HepG2 (cell line): ENCODE measurements around the gene ZNF783. TPM values are rescaled to one million over a fixed set of nuclear protein-coding genes. Genes with fewer than 3 reads are reported as not detected.
A peak's percentile ranks its signal among the peaks of the same experiment; 100 is the strongest.

ENCODE experiments used
- ARID2 ChIP-seq: sonication (generic); formaldehyde crosslinking; IDR thresholded peaks from 2 replicates; pipeline ENCODE4 v1.8.1; 2022; ENCODE audit warnings: mild to moderate bottlenecking, missing genetic modification reagents, borderline replicate concordance
- ARNTL ChIP-seq: sonication (generic); formaldehyde crosslinking; IDR thresholded peaks from 2 replicates; pipeline ENCODE4 v1.4.0; 2020; ENCODE audit warnings: mild to moderate bottlenecking, missing genetic modification reagents
- ATAD3A ChIP-seq: sonication (generic); formaldehyde crosslinking; IDR thresholded peaks from 2 replicates; pipeline ENCODE4 v1.4.0; 2020; ENCODE audit warnings: missing genetic modification reagents
- CEBPZ ChIP-seq: IDR thresholded peaks from 2 replicates; pipeline ENCODE4 v1.6.1; 2012; ENCODE audit warnings: low read length, improper control_type of control experiment
- ELF4 ChIP-seq: sonication (generic); formaldehyde crosslinking; IDR thresholded peaks from 2 replicates; pipeline ENCODE4 v1.5.0; 2020; ENCODE audit warnings: missing genetic modification reagents, mild to moderate bottlenecking, moderate library complexity, borderline replicate concordance
- GATA4 ChIP-seq: sonication (generic); IDR thresholded peaks from 2 replicates; pipeline ENCODE4 v1.6.1; 2016; ENCODE audit warnings: antibody characterized with exemption, low read depth, borderline replicate concordance
- GTF3A ChIP-seq: sonication (generic); formaldehyde crosslinking; conservative IDR thresholded peaks from 2 replicates; pipeline ENCODE4 v1.4.0; 2020; ENCODE audit warnings: mild to moderate bottlenecking, missing genetic modification reagents
- HNRNPUL1 ChIP-seq: fragments of 200-400 bp; formaldehyde crosslinking; IDR thresholded peaks from 2 replicates; pipeline ENCODE4 v1.6.1; 2017; ENCODE audit warnings: low read depth, mild to moderate bottlenecking, low read length, moderate library complexity
- IKZF4 ChIP-seq: sonication (generic); formaldehyde crosslinking; IDR thresholded peaks from 2 replicates; pipeline ENCODE4 v1.5.1; 2020; ENCODE audit warnings: borderline replicate concordance, mild to moderate bottlenecking, low read depth, missing genetic modification reagents; ENCODE audit errors: not compliant biosample characterization
- KDM3A ChIP-seq: IDR thresholded peaks from 2 replicates; pipeline ENCODE4 v1.6.1; 2018; ENCODE audit warnings: low read depth, missing compliant biosample characterization
- KDM5B ChIP-seq: sonication (generic); formaldehyde crosslinking; IDR thresholded peaks from 2 replicates; pipeline ENCODE4 v1.4.0; 2020; ENCODE audit warnings: missing genetic modification reagents, mild to moderate bottlenecking, borderline replicate concordance
- LBX2 ChIP-seq: sonication (generic); formaldehyde crosslinking; IDR thresholded peaks from 2 replicates; pipeline ENCODE4 v1.5.0; 2020; ENCODE audit warnings: missing genetic modification reagents, mild to moderate bottlenecking, borderline replicate concordance
- NFIB ChIP-seq: sonication (generic); formaldehyde crosslinking; IDR thresholded peaks from 2 replicates; pipeline ENCODE4 v1.9.0; 2021; ENCODE audit warnings: missing genetic modification reagents, mild to moderate bottlenecking, borderline replicate concordance
- NONO ChIP-seq, 2 experiments: fragments of 450-650 bp in 1 of 2; sonication (generic) in 1 of 2; formaldehyde crosslinking in 1 of 2; IDR thresholded peaks in 1 of 2; conservative IDR thresholded peaks in 1 of 2; 2 replicates each; pipeline versions ENCODE4 v1.6.1 to v1.8.0; 2017 to 2022; ENCODE audit warnings: mild to moderate bottlenecking in 1 of 2, missing genetic modification reagents in 1 of 2, moderate library complexity in 1 of 2
- NR2C2 ChIP-seq: sonication (generic); formaldehyde crosslinking; IDR thresholded peaks from 2 replicates; pipeline ENCODE4 v1.4.0; 2020; ENCODE audit warnings: missing genetic modification reagents, mild to moderate bottlenecking, moderate library complexity, borderline replicate concordance
- POLR2A ChIP-seq, 2 experiments: IDR thresholded peaks; 2 replicates each; pipeline ENCODE4 v1.6.1; 2011; ENCODE audit warnings: low read depth in 2 of 2, low read length in 2 of 2, mild to moderate bottlenecking in 1 of 2, moderate library complexity in 1 of 2; ENCODE audit not compliant: insufficient read depth in 1 of 2
- PREB ChIP-seq: sonication (generic); formaldehyde crosslinking; IDR thresholded peaks from 2 replicates; pipeline ENCODE4 v1.4.0; 2020; ENCODE audit warnings: missing genetic modification reagents
- RORA ChIP-seq: sonication (generic); formaldehyde crosslinking; IDR thresholded peaks from 2 replicates; pipeline ENCODE4 v1.5.0; 2020; ENCODE audit warnings: mild to moderate bottlenecking, missing genetic modification reagents, moderate library complexity
- SIX4 ChIP-seq: sonication (generic); formaldehyde crosslinking; IDR thresholded peaks from 2 replicates; pipeline ENCODE4 v1.4.0; 2020; ENCODE audit warnings: missing genetic modification reagents
- SP5 ChIP-seq: IDR thresholded peaks from 2 replicates; pipeline ENCODE4 v1.6.1; 2016; ENCODE audit warnings: low read depth, borderline replicate concordance
- TSC22D2 ChIP-seq: sonication (generic); formaldehyde crosslinking; IDR thresholded peaks from 2 replicates; pipeline ENCODE4 v1.5.1; 2020; ENCODE audit warnings: missing genetic modification reagents, mild to moderate bottlenecking, borderline replicate concordance
- ZFP41 ChIP-seq: sonication (generic); formaldehyde crosslinking; IDR thresholded peaks from 2 replicates; pipeline ENCODE4 v1.4.0; 2020; ENCODE audit warnings: mild to moderate bottlenecking, missing genetic modification reagents, borderline replicate concordance
- ZNF749 ChIP-seq: sonication (generic); formaldehyde crosslinking; IDR thresholded peaks from 2 replicates; pipeline ENCODE4 v1.8.0; 2022; ENCODE audit warnings: mild to moderate bottlenecking, missing genetic modification reagents, moderate library complexity, borderline replicate concordance
- polyA plus RNA-seq, 8 experiments: library from polyadenylated mRNA; depleted of rRNA in 3 of 8; stranded (reverse) in 7 of 8; unstranded in 1 of 8; fragments of >200 nt; fragmentation: Illumina TruSeq in 4 of 8; extraction: Trizol in 4 of 8; gene quantifications; 2 replicates each; pipeline versions ENCODE4 v1.2.1 to v1.2.3, GENCODE V29; 2011 to 2016; ENCODE audit warnings: low read depth in 4 of 8, missing spikeins in 1 of 8, mixed read lengths in 1 of 8; ENCODE audit not compliant: insufficient read depth in 1 of 8
- total RNA-seq, 5 experiments: library from RNA; depleted of rRNA; stranded (reverse); fragments of >200 nt; fragmentation: Illumina TruSeq; extraction: Trizol; gene quantifications; 2 replicates each; pipeline ENCODE4 v1.2.3, GENCODE V29; 2016; ENCODE audit warnings: low read depth in 1 of 5

ZNF783 gene
- total and polyA plus RNA-seq, 2 of the 13 experiments (the other 11 are each of a cell fraction or from before 2014, with no cell fraction given) = 4.1 to 5.2 TPM

GRCh38 chr7:149261829-149262617 is at the start of gene ZNF783 (continued):
- TF ChIP-seq RORA (CRISPR knock-in tag) (no peak), POLR2A (IDR thresholded peaks at IDR 0.05; ENCODE audit: insufficient read depth in 1 of 2, low read depth in 2 of 2, low read length in 2 of 2) (peak; percentile 41 to 53; a peak in 3 of 4 replicates), KDM5B (CRISPR knock-in tag) (peak; percentile 79; the same call in 1 of the 2 replicates), ARID2 (CRISPR knock-in tag) (peak; percentile 93; the same call in 1 of the 2 replicates), CEBPZ (no peak), ELF4 (no peak), NONO (IDR thresholded peaks at IDR 0.05) (no peak), NONO (CRISPR knock-in tag; conservative IDR thresholded peaks at IDR 0.05) (peak; percentile 59; the same call in 1 of the 2 replicates), GTF3A (no peak), GATA4 (no peak), IKZF4 (CRISPR knock-in tag) (peak; percentile 57), NFIB (no peak), SP5 (CRISPR knock-in tag) (no peak), ZNF749 (no peak), ATAD3A (no peak), LBX2 (CRISPR knock-in tag) (peak; percentile 61; the same call in 1 of the 2 replicates), HNRNPUL1 (no peak), KDM3A (CRISPR knock-in tag) (no peak), ARNTL (peak; percentile 77; the same call in 1 of the 2 replicates), PREB (CRISPR knock-in tag) (no peak; the same call in 1 of the 2 replicates), ZFP41 (CRISPR knock-in tag) (peak; percentile 43; the same call in 1 of the 2 replicates), SIX4 (CRISPR knock-in tag) (peak; percentile 40; the same call in 1 of the 2 replicates), TSC22D2 (CRISPR knock-in tag) (no peak; the same call in 1 of the 2 replicates), NR2C2 (CRISPR knock-in tag) (peak; percentile 54; the same call in 1 of the 2 replicates)
